RWPE2 (cell line): ENCODE data around the gene NEK6.

Experiments
- ATAC-seq: fragments of 200-7000 bp; cut with Tn5 transposase; 3 replicates; pipeline ENCODE4 v1.9.1; 2021; ENCODE audit warnings: low read depth
- DNase-seq: peaks from one replicate; pipeline ENCODE4 v3.0.0-alpha.2; 2020; ENCODE audit warnings: low spot score
- H3K27ac ChIP-seq: fragments of 450-650 bp; 2 replicates; pipeline ENCODE4 v1.5.1; 2017; ENCODE audit warnings: mild to moderate bottlenecking; ENCODE audit not compliant: poor library complexity, severe bottlenecking
- H3K27me3 ChIP-seq: fragments of 250-450 bp; sonication (Bioruptor Pico); 2 replicates; pipeline ENCODE4 v1.5.1; 2021; ENCODE audit warnings: mild to moderate bottlenecking, moderate library complexity; ENCODE audit not compliant: insufficient read depth, poor library complexity, severe bottlenecking
- H3K36me3 ChIP-seq: fragments of 250-450 bp; sonication (Bioruptor Pico); 2 replicates; pipeline ENCODE4 v1.5.1; 2020; ENCODE audit warnings: low read depth, mild to moderate bottlenecking, moderate library complexity
- H3K4me1 ChIP-seq: fragments of 250-450 bp; sonication (Bioruptor Pico); 2 replicates; pipeline ENCODE4 v1.5.1; 2021; ENCODE audit warnings: mild to moderate bottlenecking, moderate library complexity; ENCODE audit not compliant: insufficient read depth, poor library complexity, severe bottlenecking
- H3K4me3 ChIP-seq: fragments of 250-450 bp; sonication (Bioruptor Pico); 2 replicates; pipeline ENCODE4 v1.5.1; 2021; ENCODE audit warnings: mild to moderate bottlenecking, moderate library complexity; ENCODE audit not compliant: severe bottlenecking
- H3K9me3 ChIP-seq: fragments of 250-450 bp; sonication (Bioruptor Pico); 2 replicates; pipeline ENCODE4 v1.5.1; 2021; ENCODE audit warnings: mild to moderate bottlenecking, moderate library complexity; ENCODE audit not compliant: severe bottlenecking
- CTCF ChIP-seq: fragments of 450-650 bp; IDR thresholded peaks from one replicate; pipeline ENCODE4 v1.5.1; 2017; ENCODE audit warnings: mild to moderate bottlenecking, moderate library complexity; ENCODE audit not compliant: poor library complexity, severe bottlenecking

Gene NEK6

GRCh38 chr9:124359855-124360678 is 102.3 kb downstream of the NEK6 start:
- no peaks in the 10 kb centered on the region for H3K9me3 ChIP-seq
- ATAC-seq: no peak
- no peak overlapping the region for H3K4me3 ChIP-seq
- no peaks in the 10 kb centered on the region for H3K27me3 ChIP-seq
- no peaks in the 10 kb centered on the region for H3K4me1 ChIP-seq
- no peak overlapping the region for H3K27ac ChIP-seq
- TF ChIP-seq CTCF: no peak
- H3K36me3 ChIP-seq: peaks cover 27% of the 10 kb centered on the region
- no peak for DNase-seq

- H3K27ac ChIP-seq: no peak overlapping the region
- H3K27me3 ChIP-seq: no peaks in the 10 kb centered on the region
- ATAC-seq: no peak
- peaks cover 1% of the 10 kb centered on the region for H3K4me1 ChIP-seq
- H3K36me3 ChIP-seq: peaks cover 17% of the 10 kb centered on the region
- no peak for DNase-seq
- no peaks in the 10 kb centered on the region for H3K9me3 ChIP-seq
- TF ChIP-seq CTCF: no peak
- no peak overlapping the region for H3K4me3 ChIP-seq
These were observed 103.4 kb downstream of the NEK6 start for GRCh38 chr9:124361128-124361527.

GRCh38 chr9:124363326-124364096 is 105.8 kb downstream of the NEK6 start:
- H3K9me3 ChIP-seq: no peaks in the 10 kb centered on the region
- no peak for ATAC-seq
- H3K27me3 ChIP-seq: no peaks in the 10 kb centered on the region
- no peak overlapping the region for H3K27ac ChIP-seq
- H3K4me3 ChIP-seq: no peak overlapping the region
- TF ChIP-seq CTCF: no peak
- H3K36me3 ChIP-seq: peaks cover 9% of the 10 kb centered on the region; the same call in 1 of the 2 replicates
- H3K4me1 ChIP-seq: peaks cover 17% of the 10 kb centered on the region
- DNase-seq: no peak

- H3K9me3 ChIP-seq: no peaks in the 10 kb centered on the region
- no peak overlapping the region for H3K27ac ChIP-seq
- no peak for TF ChIP-seq CTCF
- H3K4me3 ChIP-seq: no peak overlapping the region
- DNase-seq: no peak
- ATAC-seq: no peak
- H3K4me1 ChIP-seq: peaks cover 17% of the 10 kb centered on the region
- no peaks in the 10 kb centered on the region for H3K27me3 ChIP-seq
- peaks cover 9% of the 10 kb centered on the region; the same call in 1 of the 2 replicates for H3K36me3 ChIP-seq
These were observed 106.4 kb downstream of the NEK6 start for GRCh38 chr9:124364141-124364540.
